Liver (tissue), 9 donors: ENCODE results near the gene ZDHHC11B. TPM values are rescaled to one million over a fixed set of nuclear protein-coding genes. Genes with fewer than 3 reads are reported as not detected.

ENCODE experiments used
- DNase-seq: peaks from one replicate; pipeline ENCODE4 v3.0.0-alpha.2; 2017; ENCODE audit warnings: low spot score
- H3K27ac ChIP-seq, 2 donors: one replicate each; pipeline ENCODE4 v1.7.0; 2013; ENCODE audit warnings: inconsistent platforms in 2 of 2, low read length in 2 of 2, control low read depth in 1 of 2, low read depth in 1 of 2, mild to moderate bottlenecking in 1 of 2
- H3K27me3 ChIP-seq, 4 donors: one replicate each; pipeline versions ENCODE4 v1.6.1 to v1.7.0; 2013; ENCODE audit warnings: low read length in 3 of 4, inconsistent platforms in 1 of 4, mild to moderate bottlenecking in 1 of 4, moderate library complexity in 1 of 4; ENCODE audit not compliant: control insufficient read depth in 4 of 4, insufficient read depth in 4 of 4
- H3K36me3 ChIP-seq, 4 donors: one replicate each; pipeline versions ENCODE4 v1.6.1 to v1.7.0; 2013; ENCODE audit warnings: low read length in 3 of 4, mild to moderate bottlenecking in 3 of 4, low read depth in 1 of 4, moderate library complexity in 1 of 4; ENCODE audit not compliant: control insufficient read depth in 4 of 4, insufficient read depth in 3 of 4
- H3K4me1 ChIP-seq, 4 donors: one replicate each; pipeline versions ENCODE4 v1.6.1 to v1.7.0; 2013; ENCODE audit warnings: low read length in 3 of 4, mild to moderate bottlenecking in 3 of 4, moderate library complexity in 1 of 4; ENCODE audit not compliant: control insufficient read depth in 4 of 4, insufficient read depth in 4 of 4
- H3K4me3 ChIP-seq, 3 donors: one replicate each; pipeline versions ENCODE4 v1.6.1 to v1.7.0; 2013; ENCODE audit warnings: low read length in 3 of 3, control low read depth in 1 of 3, low read depth in 1 of 3, mild to moderate bottlenecking in 1 of 3
- H3K9ac ChIP-seq, 2 donors: one replicate each; pipeline ENCODE4 v1.7.0; 2013; ENCODE audit warnings: low read length in 2 of 2, mild to moderate bottlenecking in 2 of 2, moderate library complexity in 2 of 2, control low read depth in 1 of 2, low read depth in 1 of 2
- H3K9me3 ChIP-seq, 4 donors: one replicate each; pipeline versions ENCODE4 v1.6.1 to v1.7.0; 2013; ENCODE audit warnings: low read length in 3 of 4; ENCODE audit not compliant: control insufficient read depth in 4 of 4
- FOXA1 ChIP-seq: IDR thresholded peaks from 2 replicates; pipeline ENCODE4 v1.6.1; 2016; ENCODE audit warnings: antibody characterized with exemption
- FOXA2 ChIP-seq: IDR thresholded peaks from 2 replicates; pipeline ENCODE4 v1.6.1; 2016; ENCODE audit warnings: antibody characterized with exemption
- RAD21 ChIP-seq, 2 donors: IDR thresholded peaks; 2 replicates each; pipeline ENCODE4 v1.6.1; 2016; ENCODE audit warnings: antibody characterized with exemption in 2 of 2, mild to moderate bottlenecking in 2 of 2
- RXRA ChIP-seq, 2 donors: IDR thresholded peaks; 2 replicates each; pipeline ENCODE4 v1.6.1; 2017 to 2018; ENCODE audit warnings: antibody characterized with exemption in 2 of 2, mild to moderate bottlenecking in 1 of 2
- SP1 ChIP-seq: IDR thresholded peaks from 2 replicates; pipeline ENCODE4 v1.6.1; 2018; ENCODE audit warnings: antibody characterized with exemption, mild to moderate bottlenecking
- WGBS: extraction: QIAGEN DNeasy Blood & Tissue Kit; methylation state at CpG from one replicate; pipeline ENCODE4 v1.1.7; 2013; 5-methylcytosine and 5-hydroxymethylcytosine counted together
- polyA plus RNA-seq, 2 donors: library from polyadenylated mRNA; stranded (reverse) in 1 of 2; unstranded in 1 of 2; fragments of 200-250 nt in 1 of 2; fragments of >200 nt in 1 of 2; fragmentation: Nextera tagmentation in 1 of 2; extraction: Ambion mirVana in 1 of 2; gene quantifications; one replicate each; pipeline versions ENCODE4 v1.2.1 to v1.2.3, GENCODE V29; 2013 to 2015
- total RNA-seq, 2 donors: library from RNA; depleted of rRNA; stranded (reverse); fragments of >200 nt; gene quantifications; one replicate each; pipeline ENCODE4 v1.2.3, GENCODE V29; 2014
- TF ChIP-seq, protein P1 (sequence below): IDR thresholded peaks from 2 replicates; pipeline ENCODE4 v1.6.1; 2016; ENCODE audit warnings: antibody characterized with exemption, mild to moderate bottlenecking
- TF ChIP-seq, protein P2 (sequence below): IDR thresholded peaks from 2 replicates; pipeline ENCODE4 v1.6.1; 2016; ENCODE audit warnings: antibody characterized with exemption
- donor health status: healthy.
- donor health status: healthy.
- donor health status: healthy.
- donor health status: healthy.
- donor health status: healthy.

The ZDHHC11B gene
- total and polyA plus RNA-seq, 4 donors, result 0.37 to 2.1 (median 0.62) TPM

DNA sequence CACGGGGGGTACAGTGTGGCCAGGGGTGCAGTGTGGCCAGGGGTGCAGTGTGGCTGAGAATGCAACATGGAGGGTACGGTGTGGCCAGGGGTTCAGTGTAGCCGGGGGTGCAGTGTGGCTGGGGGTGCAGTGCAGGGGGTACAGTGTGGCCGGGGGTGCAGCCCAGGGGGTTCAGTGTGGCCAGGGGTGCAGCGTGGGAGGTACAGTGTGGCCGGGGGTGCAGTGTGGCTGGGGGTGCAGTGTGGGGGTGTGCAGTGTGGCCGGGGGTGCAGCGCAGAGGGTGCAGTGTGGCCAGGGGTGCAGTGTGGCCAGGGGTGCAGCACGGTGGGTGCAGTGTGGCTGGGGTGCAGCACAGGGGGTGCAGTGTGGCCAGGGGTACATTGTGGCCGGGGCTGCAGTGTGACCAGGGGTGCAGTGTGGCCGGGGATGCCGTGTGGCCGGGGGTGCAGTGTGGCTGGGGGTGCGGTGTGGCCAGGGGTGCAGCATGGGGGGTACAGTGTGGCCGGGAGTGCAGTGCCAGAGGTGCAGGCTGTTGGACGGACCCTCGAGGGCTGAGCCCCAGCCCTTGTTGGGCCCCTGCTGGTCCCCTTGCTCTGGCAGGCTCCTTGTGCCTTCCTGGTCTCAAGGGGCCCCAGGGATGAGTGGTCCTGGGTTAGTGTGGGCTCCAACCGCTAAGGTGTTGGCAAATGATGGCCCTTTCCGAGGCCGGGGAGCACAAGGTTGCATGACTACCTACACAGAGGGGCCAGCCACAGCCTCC lies 109.2 kb downstream of the ZDHHC11B start:
- TF ChIP-seq, protein P1, sequence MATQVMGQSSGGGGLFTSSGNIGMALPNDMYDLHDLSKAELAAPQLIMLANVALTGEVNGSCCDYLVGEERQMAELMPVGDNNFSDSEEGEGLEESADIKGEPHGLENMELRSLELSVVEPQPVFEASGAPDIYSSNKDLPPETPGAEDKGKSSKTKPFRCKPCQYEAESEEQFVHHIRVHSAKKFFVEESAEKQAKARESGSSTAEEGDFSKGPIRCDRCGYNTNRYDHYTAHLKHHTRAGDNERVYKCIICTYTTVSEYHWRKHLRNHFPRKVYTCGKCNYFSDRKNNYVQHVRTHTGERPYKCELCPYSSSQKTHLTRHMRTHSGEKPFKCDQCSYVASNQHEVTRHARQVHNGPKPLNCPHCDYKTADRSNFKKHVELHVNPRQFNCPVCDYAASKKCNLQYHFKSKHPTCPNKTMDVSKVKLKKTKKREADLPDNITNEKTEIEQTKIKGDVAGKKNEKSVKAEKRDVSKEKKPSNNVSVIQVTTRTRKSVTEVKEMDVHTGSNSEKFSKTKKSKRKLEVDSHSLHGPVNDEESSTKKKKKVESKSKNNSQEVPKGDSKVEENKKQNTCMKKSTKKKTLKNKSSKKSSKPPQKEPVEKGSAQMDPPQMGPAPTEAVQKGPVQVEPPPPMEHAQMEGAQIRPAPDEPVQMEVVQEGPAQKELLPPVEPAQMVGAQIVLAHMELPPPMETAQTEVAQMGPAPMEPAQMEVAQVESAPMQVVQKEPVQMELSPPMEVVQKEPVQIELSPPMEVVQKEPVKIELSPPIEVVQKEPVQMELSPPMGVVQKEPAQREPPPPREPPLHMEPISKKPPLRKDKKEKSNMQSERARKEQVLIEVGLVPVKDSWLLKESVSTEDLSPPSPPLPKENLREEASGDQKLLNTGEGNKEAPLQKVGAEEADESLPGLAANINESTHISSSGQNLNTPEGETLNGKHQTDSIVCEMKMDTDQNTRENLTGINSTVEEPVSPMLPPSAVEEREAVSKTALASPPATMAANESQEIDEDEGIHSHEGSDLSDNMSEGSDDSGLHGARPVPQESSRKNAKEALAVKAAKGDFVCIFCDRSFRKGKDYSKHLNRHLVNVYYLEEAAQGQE, result no peak
- TF ChIP-seq, protein P2, sequence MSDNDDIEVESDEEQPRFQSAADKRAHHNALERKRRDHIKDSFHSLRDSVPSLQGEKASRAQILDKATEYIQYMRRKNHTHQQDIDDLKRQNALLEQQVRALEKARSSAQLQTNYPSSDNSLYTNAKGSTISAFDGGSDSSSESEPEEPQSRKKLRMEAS, result no peak
- TF ChIP-seq FOXA2, result no peak
- TF ChIP-seq FOXA1, result no peak
- no peak overlapping the region for H3K4me3 ChIP-seq
- no peaks in the 10 kb centered on the region for H3K36me3 ChIP-seq
- WGBS, result 84% methylated on average over 20 of the region's 20 CpGs
- no peaks in the 10 kb centered on the region for H3K9me3 ChIP-seq
- H3K27me3 ChIP-seq, result no peaks in the 10 kb centered on the region
- H3K4me1 ChIP-seq, result peaks cover 33 to 54% (median 48%) of the 10 kb centered on the region in 4 donors
- DNase-seq, result no peak
- H3K9ac ChIP-seq, result no peak overlapping the region
- H3K27ac ChIP-seq, result no peak overlapping the region

DNA sequence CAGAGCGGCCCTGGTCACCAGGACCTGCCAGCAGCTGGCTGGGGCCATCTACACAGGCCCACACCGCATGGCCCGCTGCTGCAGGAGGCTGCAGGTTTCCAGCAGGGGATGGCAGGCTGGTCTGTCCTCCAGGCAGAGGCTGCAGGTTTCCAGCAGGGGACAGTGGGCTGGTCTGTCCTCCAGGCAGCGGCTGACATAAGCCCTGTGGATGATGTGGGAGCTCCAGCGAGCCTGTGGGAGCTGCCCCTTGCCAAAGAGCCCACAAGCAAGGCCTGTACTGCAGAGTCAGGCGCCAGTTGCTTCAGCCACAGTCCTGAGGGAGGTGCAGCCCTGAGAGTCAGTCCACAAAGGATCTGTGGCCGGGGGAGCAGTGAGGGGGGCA lies 109.9 kb downstream of the ZDHHC11B start:
- no peak overlapping the region for H3K9ac ChIP-seq
- WGBS, result 46% methylated on average over 7 of the region's 7 CpGs
- no peak overlapping the region for H3K4me3 ChIP-seq
- H3K9me3 ChIP-seq, result no peaks in the 10 kb centered on the region
- peaks cover 33 to 54% (median 48%) of the 10 kb centered on the region in 4 donors for H3K4me1 ChIP-seq
- TF ChIP-seq RAD21 (IDR thresholded peaks at IDR 0.05) (peak in 1 of 2 donors; percentile 63), RXRA (IDR thresholded peaks at IDR 0.05) (no peak), SP1 (no peak)
- TF ChIP-seq, protein P1, result no peak
- H3K27me3 ChIP-seq, result no peaks in the 10 kb centered on the region
- H3K36me3 ChIP-seq, result no peaks in the 10 kb centered on the region
- H3K27ac ChIP-seq, result peak overlapping the region; percentile 68 to 70
- DNase-seq, result no peak
